ENCODE data around the gene NFKB1.

DNA sequence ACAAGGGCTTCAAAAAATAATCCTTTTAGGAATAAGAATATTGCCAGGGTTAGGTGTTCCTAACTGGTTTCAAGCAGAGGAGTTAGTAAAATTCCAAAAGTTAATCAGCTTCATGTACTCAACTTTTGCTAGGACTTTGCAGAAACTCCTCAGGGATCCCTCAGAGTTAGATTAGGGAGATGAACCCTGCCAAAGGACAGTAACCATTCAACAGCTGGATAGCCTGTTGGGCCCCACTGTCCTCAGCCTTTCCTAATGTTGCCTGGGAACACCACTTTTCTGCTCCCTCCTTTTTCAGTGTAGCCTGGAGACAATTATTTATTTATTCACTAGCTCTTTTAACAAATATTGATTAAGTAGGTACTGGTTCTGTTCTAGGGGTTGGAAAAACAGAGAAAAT, 53.8 kb downstream of the NFKB1 start:
- TF ChIP-seq, protein P1, sequence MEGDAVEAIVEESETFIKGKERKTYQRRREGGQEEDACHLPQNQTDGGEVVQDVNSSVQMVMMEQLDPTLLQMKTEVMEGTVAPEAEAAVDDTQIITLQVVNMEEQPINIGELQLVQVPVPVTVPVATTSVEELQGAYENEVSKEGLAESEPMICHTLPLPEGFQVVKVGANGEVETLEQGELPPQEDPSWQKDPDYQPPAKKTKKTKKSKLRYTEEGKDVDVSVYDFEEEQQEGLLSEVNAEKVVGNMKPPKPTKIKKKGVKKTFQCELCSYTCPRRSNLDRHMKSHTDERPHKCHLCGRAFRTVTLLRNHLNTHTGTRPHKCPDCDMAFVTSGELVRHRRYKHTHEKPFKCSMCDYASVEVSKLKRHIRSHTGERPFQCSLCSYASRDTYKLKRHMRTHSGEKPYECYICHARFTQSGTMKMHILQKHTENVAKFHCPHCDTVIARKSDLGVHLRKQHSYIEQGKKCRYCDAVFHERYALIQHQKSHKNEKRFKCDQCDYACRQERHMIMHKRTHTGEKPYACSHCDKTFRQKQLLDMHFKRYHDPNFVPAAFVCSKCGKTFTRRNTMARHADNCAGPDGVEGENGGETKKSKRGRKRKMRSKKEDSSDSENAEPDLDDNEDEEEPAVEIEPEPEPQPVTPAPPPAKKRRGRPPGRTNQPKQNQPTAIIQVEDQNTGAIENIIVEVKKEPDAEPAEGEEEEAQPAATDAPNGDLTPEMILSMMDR (IDR thresholded peaks at IDR 0.05; ENCODE audit: low read depth, low read length): no peak
- TF ChIP-seq EZH2phosphoT487 (IDR thresholded peaks at IDR 0.05; ENCODE audit: low read depth): no peak
